ENCODE results near the gene IMP3. TPM values are rescaled to one million over a fixed set of nuclear protein-coding genes. Genes with fewer than 3 reads are reported as not detected.

IMP3 gene
- polyA plus RNA-seq, 1 donor (not counting 4 experiments of a cell fraction or from before 2014, with no cell fraction given), result 70.4 TPM

- FAIRE-seq (no peak), DNase-seq (ENCODE audit: low read depth, low spot score) (no peak)
- H3K79me2 ChIP-seq (ENCODE audit: control insufficient read depth, insufficient read depth, low read length), result no peaks in the 10 kb centered on the region
- H4K20me1 ChIP-seq (ENCODE audit: control insufficient read depth, extremely low read depth, insufficient read depth, low read length), result no peaks in the 10 kb centered on the region
- no peaks in the 10 kb centered on the region for H3K9me3 ChIP-seq (ENCODE audit: control insufficient read depth, low read depth, low read length)
- H2AFZ ChIP-seq (ENCODE audit: control insufficient read depth, low read length), result no peak overlapping the region
- dilution Hi-C loops (cut with MboI; ENCODE audit: extremely low pct_ligation_motif_present, low sequenced_read_pairs), result no loop called here
- no peak overlapping the region for H3K4me3 ChIP-seq (ENCODE audit: control insufficient read depth in 2 of 3, extremely low read depth in 1 of 3, insufficient read depth in 2 of 3, low read depth in 1 of 3, low read length in 3 of 3)
- TF ChIP-seq EZH2 (IDR thresholded peaks at IDR 0.05; ENCODE audit: low read length), result no peak
- TF ChIP-seq, protein P1, sequence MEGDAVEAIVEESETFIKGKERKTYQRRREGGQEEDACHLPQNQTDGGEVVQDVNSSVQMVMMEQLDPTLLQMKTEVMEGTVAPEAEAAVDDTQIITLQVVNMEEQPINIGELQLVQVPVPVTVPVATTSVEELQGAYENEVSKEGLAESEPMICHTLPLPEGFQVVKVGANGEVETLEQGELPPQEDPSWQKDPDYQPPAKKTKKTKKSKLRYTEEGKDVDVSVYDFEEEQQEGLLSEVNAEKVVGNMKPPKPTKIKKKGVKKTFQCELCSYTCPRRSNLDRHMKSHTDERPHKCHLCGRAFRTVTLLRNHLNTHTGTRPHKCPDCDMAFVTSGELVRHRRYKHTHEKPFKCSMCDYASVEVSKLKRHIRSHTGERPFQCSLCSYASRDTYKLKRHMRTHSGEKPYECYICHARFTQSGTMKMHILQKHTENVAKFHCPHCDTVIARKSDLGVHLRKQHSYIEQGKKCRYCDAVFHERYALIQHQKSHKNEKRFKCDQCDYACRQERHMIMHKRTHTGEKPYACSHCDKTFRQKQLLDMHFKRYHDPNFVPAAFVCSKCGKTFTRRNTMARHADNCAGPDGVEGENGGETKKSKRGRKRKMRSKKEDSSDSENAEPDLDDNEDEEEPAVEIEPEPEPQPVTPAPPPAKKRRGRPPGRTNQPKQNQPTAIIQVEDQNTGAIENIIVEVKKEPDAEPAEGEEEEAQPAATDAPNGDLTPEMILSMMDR (optimal IDR thresholded peaks at IDR 0.05 in 1 of 3, IDR thresholded peaks at IDR 0.05 in 1 of 3, conservative IDR thresholded peaks at IDR 0.05 in 1 of 3; ENCODE audit: extremely low read depth in 1 of 3, insufficient read depth in 2 of 3, low read length in 3 of 3), result no peak
- H3K27me3 ChIP-seq (ENCODE audit: control insufficient read depth, extremely low read depth, insufficient read depth, low read length), result no peaks in the 10 kb centered on the region
- H3K9ac ChIP-seq (ENCODE audit: control insufficient read depth, extremely low read depth, insufficient read depth, low read length), result no peak overlapping the region
- no peaks in the 10 kb centered on the region for H3K4me1 ChIP-seq (ENCODE audit: control insufficient read depth, extremely low read depth, insufficient read depth, low read length)
- H3K4me2 ChIP-seq (ENCODE audit: control insufficient read depth, extremely low read depth, insufficient read depth, low read depth, low read length), result no peak overlapping the region
- no peaks in the 10 kb centered on the region for H3K9me1 ChIP-seq (ENCODE audit: control insufficient read depth, extremely low read depth, insufficient read depth, low read length)
- peaks cover 22 to 29% of the 10 kb centered on the region in 2 experiments for H3K36me3 ChIP-seq (ENCODE audit: control insufficient read depth in 2 of 2, extremely low read depth in 1 of 2, insufficient read depth in 2 of 2, low read length in 2 of 2)
- H3K27ac ChIP-seq (ENCODE audit: control insufficient read depth, insufficient read depth, low read length), result no peak overlapping the region
Observed at GRCh38 chr15:75606711-75607699, 33.0 kb downstream of the IMP3 start.

DNA sequence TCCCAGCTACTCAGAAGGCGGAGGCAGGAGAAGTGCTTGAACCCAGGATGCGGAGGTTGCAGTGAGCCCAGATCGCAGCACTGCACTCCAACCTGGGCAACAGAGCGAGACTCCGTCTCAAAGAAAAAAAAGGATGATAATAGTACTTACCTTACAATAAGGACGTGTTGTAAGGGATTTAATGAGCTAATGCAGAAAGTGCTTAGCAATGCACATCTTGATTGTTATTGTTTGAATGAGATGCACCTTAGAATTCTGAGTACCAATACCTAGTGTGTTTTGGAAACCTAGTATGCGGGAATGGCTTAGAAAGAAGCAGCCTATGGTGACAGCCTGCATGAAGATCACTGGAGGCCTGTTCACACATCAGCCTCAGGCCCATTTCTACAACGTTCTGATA, 34.0 kb downstream of the IMP3 start:
- Histone ChIP-seq H3K4me2 (ENCODE audit: control insufficient read depth, extremely low read depth, insufficient read depth, low read depth, low read length) (no peak overlapping the region), H4K20me1 (ENCODE audit: control insufficient read depth, extremely low read depth, insufficient read depth, low read length) (no peaks in the 10 kb centered on the region), H2AFZ (ENCODE audit: control insufficient read depth, low read length) (no peak overlapping the region), H3K27ac (ENCODE audit: control insufficient read depth, insufficient read depth, low read length) (no peak overlapping the region), H3K9ac (ENCODE audit: control insufficient read depth, extremely low read depth, insufficient read depth, low read length) (no peak overlapping the region), H3K36me3 (ENCODE audit: control insufficient read depth in 2 of 2, extremely low read depth in 1 of 2, insufficient read depth in 2 of 2, low read length in 2 of 2) (peaks cover 22 to 29% of the 10 kb centered on the region in 2 experiments), H3K79me2 (ENCODE audit: control insufficient read depth, insufficient read depth, low read length) (no peaks in the 10 kb centered on the region), H3K27me3 (ENCODE audit: control insufficient read depth, extremely low read depth, insufficient read depth, low read length) (no peaks in the 10 kb centered on the region), H3K4me3 (ENCODE audit: control insufficient read depth in 2 of 3, extremely low read depth in 1 of 3, insufficient read depth in 2 of 3, low read depth in 1 of 3, low read length in 3 of 3) (no peak overlapping the region), H3K9me3 (ENCODE audit: control insufficient read depth, low read depth, low read length) (no peaks in the 10 kb centered on the region), H3K9me1 (ENCODE audit: control insufficient read depth, extremely low read depth, insufficient read depth, low read length) (no peaks in the 10 kb centered on the region), H3K4me1 (ENCODE audit: control insufficient read depth, extremely low read depth, insufficient read depth, low read length) (no peaks in the 10 kb centered on the region)
- dilution Hi-C loops (cut with MboI; ENCODE audit: extremely low pct_ligation_motif_present, low sequenced_read_pairs), result no loop called here
- TF ChIP-seq, protein P1 (optimal IDR thresholded peaks at IDR 0.05 in 1 of 3, IDR thresholded peaks at IDR 0.05 in 1 of 3, conservative IDR thresholded peaks at IDR 0.05 in 1 of 3; ENCODE audit: extremely low read depth in 1 of 3, insufficient read depth in 2 of 3, low read length in 3 of 3), result no peak
- no peak for TF ChIP-seq EZH2 (IDR thresholded peaks at IDR 0.05; ENCODE audit: low read length)
- FAIRE-seq (no peak), DNase-seq (ENCODE audit: low read depth, low spot score) (no peak)
